K562 (cell line): ENCODE measurements around the gene CD34. TPM values are rescaled to one million over a fixed set of nuclear protein-coding genes. Genes with fewer than 3 reads are reported as not detected.
A peak's percentile ranks its signal among the peaks of the same experiment; 100 is the strongest.

ENCODE experiments used
- BRD9 ChIP-seq: fragments of 450-650 bp; IDR thresholded peaks from 2 replicates; pipeline ENCODE4 v1.6.1; 2018; ENCODE audit warnings: low read depth; ENCODE audit not compliant: partially characterized antibody
- CSDE1 ChIP-seq, 2 experiments: fragments of 450-650 bp; IDR thresholded peaks; 2 replicates each; pipeline ENCODE4 v1.6.1; 2016; ENCODE audit warnings: mild to moderate bottlenecking in 1 of 2
- EP300 ChIP-seq: IDR thresholded peaks from 2 replicates; pipeline ENCODE4 v1.6.1; 2012; ENCODE audit warnings: low read length, improper control_type of control experiment
- ETV5 ChIP-seq: sonication (generic); formaldehyde crosslinking; IDR thresholded peaks from 2 replicates; pipeline ENCODE4 v1.4.0; 2020; ENCODE audit warnings: low read depth, mild to moderate bottlenecking, missing genetic modification reagents
- KLF13 ChIP-seq: fragments of 450-650 bp; IDR thresholded peaks from 2 replicates; pipeline ENCODE4 v1.6.1; 2016; ENCODE audit warnings: missing genetic modification characterization, low read depth, mild to moderate bottlenecking, missing compliant biosample characterization, moderate library complexity, borderline replicate concordance
- KLF16 ChIP-seq: IDR thresholded peaks from 2 replicates; pipeline ENCODE4 v1.6.1; 2016; ENCODE audit warnings: antibody characterized with exemption
- MEF2D ChIP-seq: conservative IDR thresholded peaks from 2 replicates; pipeline ENCODE4 v1.6.1; 2016; ENCODE audit warnings: low read depth, missing genetic modification characterization, missing compliant biosample characterization
- RCOR1 ChIP-seq, 2 experiments: IDR thresholded peaks; 2 replicates each; pipeline ENCODE4 v1.6.1; 2012; ENCODE audit warnings: low read depth in 2 of 2, low read length in 2 of 2, borderline replicate concordance in 1 of 2, improper control_type of control experiment in 1 of 2
- STAT5A ChIP-seq: IDR thresholded peaks from 2 replicates; pipeline ENCODE4 v1.6.1; 2012; ENCODE audit warnings: low read length, inconsistent platforms, borderline replicate concordance
- TEAD4 ChIP-seq, 2 experiments: sonication (generic) in 1 of 2; formaldehyde crosslinking in 1 of 2; IDR thresholded peaks; 2 replicates each; pipeline versions ENCODE4 v1.6.1 to v1.8.0; 2012 to 2022; ENCODE audit warnings: borderline replicate concordance in 1 of 2, inconsistent platforms in 1 of 2, low read length in 1 of 2, mild to moderate bottlenecking in 1 of 2, missing genetic modification reagents in 1 of 2
- TOE1 ChIP-seq, 2 experiments: fragments of 450-650 bp in 1 of 2; sonication (generic) in 1 of 2; formaldehyde crosslinking in 1 of 2; IDR thresholded peaks; 2 replicates each; pipeline versions ENCODE4 v1.7.1 to v1.8.0; 2016 to 2022; ENCODE audit warnings: borderline replicate concordance in 2 of 2, mild to moderate bottlenecking in 2 of 2, antibody characterized with exemption in 1 of 2, inconsistent platforms in 1 of 2, low read depth in 1 of 2, missing genetic modification reagents in 1 of 2, moderate library complexity in 1 of 2
- XRCC4 ChIP-seq: IDR thresholded peaks from one replicate; pipeline ENCODE4 v1.6.1; 2011; ENCODE audit not compliant: insufficient read depth, insufficient read length; ENCODE audit errors: extremely low read depth
- ZC3H11A ChIP-seq: IDR thresholded peaks from 2 replicates; pipeline ENCODE4 v1.6.1; 2012; ENCODE audit warnings: low read depth, low read length, improper control_type of control experiment
- ZC3H8 ChIP-seq: fragments of 450-650 bp; IDR thresholded peaks from 2 replicates; pipeline ENCODE4 v1.6.1; 2017
- ZFP1 ChIP-seq: fragments of 450-650 bp; formaldehyde crosslinking; IDR thresholded peaks from 2 replicates; pipeline ENCODE4 v1.4.0; 2020; ENCODE audit warnings: mild to moderate bottlenecking, mixed read lengths
- ZNF764 ChIP-seq: fragments of 250-450 bp; sonication (Bioruptor Pico); IDR thresholded peaks from 2 replicates; pipeline ENCODE4 v1.4.0; 2020; ENCODE audit warnings: low read depth, mild to moderate bottlenecking, moderate library complexity
- polyA plus RNA-seq, 8 experiments: library from polyadenylated mRNA; depleted of rRNA in 4 of 8; stranded (reverse) in 5 of 8; unstranded in 3 of 8; fragments of >200 nt; fragmentation: Nextera tagmentation in 2 of 8; fragmentation: Illumina TruSeq in 1 of 8; extraction: Ambion mirVana in 2 of 8; extraction: Trizol in 1 of 8; gene quantifications; 2 replicates each; pipeline versions ENCODE4 v1.2.1 to v1.2.3, GENCODE V29; 2011 to 2014; ENCODE audit warnings: inconsistent platforms in 1 of 8, missing spikeins in 1 of 8
- total RNA-seq, 7 experiments: library from RNA; depleted of rRNA in 6 of 7; stranded (reverse); fragments of >200 nt in 6 of 7; fragmentation: Illumina TruSeq in 2 of 7; extraction: Trizol in 2 of 7; gene quantifications; 2 replicates each; pipeline versions ENCODE4 v1.2.1 to v1.2.3, GENCODE V29; 2011 to 2021; ENCODE audit warnings: low replicate concordance in 1 of 7
- TF ChIP-seq, protein P1 (sequence below): fragments of 450-650 bp; formaldehyde crosslinking; IDR thresholded peaks from 2 replicates; pipeline ENCODE4 v1.4.0; 2022; ENCODE audit warnings: missing genetic modification characterization
- TF ChIP-seq, protein P2 (sequence below): fragments of 450-650 bp; formaldehyde crosslinking; IDR thresholded peaks from 2 replicates; pipeline ENCODE4 v1.4.0; 2020; ENCODE audit warnings: mild to moderate bottlenecking, moderate library complexity
- TF ChIP-seq, protein P3 (sequence below): sonication (generic); formaldehyde crosslinking; IDR thresholded peaks from 2 replicates; pipeline ENCODE4 v1.8.0; 2022; ENCODE audit warnings: mild to moderate bottlenecking, low read depth, missing genetic modification reagents
- TF ChIP-seq, protein P4 (sequence below): fragments of 250-450 bp; sonication (Bioruptor Pico); IDR thresholded peaks from 2 replicates; pipeline ENCODE4 v1.5.0; 2021
- TF ChIP-seq, protein P5 (sequence below): fragments of 250-450 bp; sonication (Bioruptor Pico); IDR thresholded peaks from 2 replicates; pipeline ENCODE4 v1.8.0; 2022; ENCODE audit warnings: inconsistent platforms, mild to moderate bottlenecking, moderate library complexity, borderline replicate concordance

CD34 gene
- total and polyA plus RNA-seq, 9 of the 15 experiments (the other 6 are each of a cell fraction or from before 2014, with no cell fraction given), result not detected

DNA sequence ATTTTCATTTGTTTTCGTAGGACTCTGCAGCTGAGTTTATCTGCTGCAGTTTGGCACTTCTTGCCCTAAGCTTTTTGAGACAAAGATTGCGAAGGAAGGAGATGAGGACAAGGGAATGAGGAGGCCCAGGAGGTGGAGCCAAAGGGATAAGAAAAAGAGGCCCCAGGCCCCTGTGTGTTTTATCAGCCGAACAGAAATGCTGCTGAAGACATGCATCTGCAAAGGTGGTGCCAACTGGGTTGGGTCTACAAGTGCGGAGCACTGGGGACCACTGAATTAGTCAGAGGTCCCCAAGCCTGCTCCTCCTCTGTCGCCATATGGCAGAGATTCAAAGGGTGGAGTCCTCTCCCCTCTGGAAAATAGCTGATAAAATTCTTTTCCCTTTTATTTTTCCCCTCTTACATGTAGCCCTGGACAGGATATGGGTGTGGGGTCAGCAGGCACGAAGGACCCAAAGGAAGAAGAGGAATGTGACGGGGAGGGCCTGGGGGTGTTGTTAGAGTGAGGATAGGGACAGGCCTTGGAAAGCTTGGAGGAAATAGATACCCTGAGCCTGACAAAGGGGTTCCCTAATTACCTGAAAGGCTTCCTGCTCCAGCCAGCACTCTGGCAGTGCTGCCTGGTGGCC lies 2.7 kb downstream of the CD34 start (continued):
- TF ChIP-seq XRCC4, result no peak
- no peak for TF ChIP-seq MEF2D (tag)
- TF ChIP-seq, protein P1, sequence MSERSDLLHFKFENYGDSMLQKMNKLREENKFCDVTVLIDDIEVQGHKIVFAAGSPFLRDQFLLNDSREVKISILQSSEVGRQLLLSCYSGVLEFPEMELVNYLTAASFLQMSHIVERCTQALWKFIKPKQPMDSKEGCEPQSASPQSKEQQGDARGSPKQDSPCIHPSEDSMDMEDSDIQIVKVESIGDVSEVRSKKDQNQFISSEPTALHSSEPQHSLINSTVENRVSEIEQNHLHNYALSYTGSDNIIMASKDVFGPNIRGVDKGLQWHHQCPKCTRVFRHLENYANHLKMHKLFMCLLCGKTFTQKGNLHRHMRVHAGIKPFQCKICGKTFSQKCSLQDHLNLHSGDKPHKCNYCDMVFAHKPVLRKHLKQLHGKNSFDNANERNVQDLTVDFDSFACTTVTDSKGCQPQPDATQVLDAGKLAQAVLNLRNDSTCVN, result no peak
- TF ChIP-seq KLF13 (tag), result no peak
- TF ChIP-seq, protein P2, sequence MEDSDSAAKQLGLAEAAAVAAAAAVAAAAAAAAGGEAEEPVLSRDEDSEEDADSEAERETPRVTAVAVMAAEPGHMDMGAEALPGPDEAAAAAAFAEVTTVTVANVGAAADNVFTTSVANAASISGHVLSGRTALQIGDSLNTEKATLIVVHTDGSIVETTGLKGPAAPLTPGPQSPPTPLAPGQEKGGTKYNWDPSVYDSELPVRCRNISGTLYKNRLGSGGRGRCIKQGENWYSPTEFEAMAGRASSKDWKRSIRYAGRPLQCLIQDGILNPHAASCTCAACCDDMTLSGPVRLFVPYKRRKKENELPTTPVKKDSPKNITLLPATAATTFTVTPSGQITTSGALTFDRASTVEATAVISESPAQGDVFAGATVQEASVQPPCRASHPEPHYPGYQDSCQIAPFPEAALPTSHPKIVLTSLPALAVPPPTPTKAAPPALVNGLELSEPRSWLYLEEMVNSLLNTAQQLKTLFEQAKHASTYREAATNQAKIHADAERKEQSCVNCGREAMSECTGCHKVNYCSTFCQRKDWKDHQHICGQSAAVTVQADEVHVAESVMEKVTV (CRISPR knock-in tag), result peak; percentile 50
- TF ChIP-seq, protein P3, sequence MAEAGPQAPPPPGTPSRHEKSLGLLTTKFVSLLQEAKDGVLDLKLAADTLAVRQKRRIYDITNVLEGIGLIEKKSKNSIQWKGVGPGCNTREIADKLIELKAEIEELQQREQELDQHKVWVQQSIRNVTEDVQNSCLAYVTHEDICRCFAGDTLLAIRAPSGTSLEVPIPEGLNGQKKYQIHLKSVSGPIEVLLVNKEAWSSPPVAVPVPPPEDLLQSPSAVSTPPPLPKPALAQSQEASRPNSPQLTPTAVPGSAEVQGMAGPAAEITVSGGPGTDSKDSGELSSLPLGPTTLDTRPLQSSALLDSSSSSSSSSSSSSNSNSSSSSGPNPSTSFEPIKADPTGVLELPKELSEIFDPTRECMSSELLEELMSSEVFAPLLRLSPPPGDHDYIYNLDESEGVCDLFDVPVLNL (CRISPR knock-in tag), result no peak
- 0 out of 2 replicates have a peak, but pooled peaks have one; percentile 12 for TF ChIP-seq TEAD4 (IDR thresholded peaks at IDR 0.05; ENCODE audit: low read length)
- TF ChIP-seq TEAD4 (CRISPR knock-in tag; IDR thresholded peaks at IDR 0.05; ENCODE audit: borderline replicate concordance), result no peak
- 0 out of 4 replicates have a peak, but pooled peaks of 1 of the 2 experiments have one; percentile 14 for TF ChIP-seq RCOR1 (IDR thresholded peaks at IDR 0.05; ENCODE audit: borderline replicate concordance in 1 of 2, low read depth in 2 of 2, low read length in 2 of 2)
- TF ChIP-seq ZC3H8, result no peak
- no peak for TF ChIP-seq ETV5
- TF ChIP-seq ZNF764 (CRISPR knock-in tag), result no peak
- TF ChIP-seq KLF16, result no peak
- TF ChIP-seq, protein P4, sequence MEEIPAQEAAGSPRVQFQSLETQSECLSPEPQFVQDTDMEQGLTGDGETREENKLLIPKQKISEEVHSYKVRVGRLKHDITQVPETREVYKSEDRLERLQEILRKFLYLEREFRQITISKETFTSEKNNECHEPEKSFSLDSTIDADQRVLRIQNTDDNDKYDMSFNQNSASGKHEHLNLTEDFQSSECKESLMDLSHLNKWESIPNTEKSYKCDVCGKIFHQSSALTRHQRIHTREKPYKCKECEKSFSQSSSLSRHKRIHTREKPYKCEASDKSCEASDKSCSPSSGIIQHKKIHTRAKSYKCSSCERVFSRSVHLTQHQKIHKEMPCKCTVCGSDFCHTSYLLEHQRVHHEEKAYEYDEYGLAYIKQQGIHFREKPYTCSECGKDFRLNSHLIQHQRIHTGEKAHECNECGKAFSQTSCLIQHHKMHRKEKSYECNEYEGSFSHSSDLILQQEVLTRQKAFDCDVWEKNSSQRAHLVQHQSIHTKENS (CRISPR knock-in tag), result no peak
- no peak for TF ChIP-seq ZC3H11A
- TF ChIP-seq ZFP1 (CRISPR knock-in tag), result no peak
- TF ChIP-seq, protein P5, sequence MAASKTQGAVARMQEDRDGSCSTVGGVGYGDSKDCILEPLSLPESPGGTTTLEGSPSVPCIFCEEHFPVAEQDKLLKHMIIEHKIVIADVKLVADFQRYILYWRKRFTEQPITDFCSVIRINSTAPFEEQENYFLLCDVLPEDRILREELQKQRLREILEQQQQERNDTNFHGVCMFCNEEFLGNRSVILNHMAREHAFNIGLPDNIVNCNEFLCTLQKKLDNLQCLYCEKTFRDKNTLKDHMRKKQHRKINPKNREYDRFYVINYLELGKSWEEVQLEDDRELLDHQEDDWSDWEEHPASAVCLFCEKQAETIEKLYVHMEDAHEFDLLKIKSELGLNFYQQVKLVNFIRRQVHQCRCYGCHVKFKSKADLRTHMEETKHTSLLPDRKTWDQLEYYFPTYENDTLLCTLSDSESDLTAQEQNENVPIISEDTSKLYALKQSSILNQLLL (CRISPR knock-in tag), result no peak
- no peak for TF ChIP-seq STAT5A
- no peak for TF ChIP-seq CSDE1 (IDR thresholded peaks at IDR 0.05)
- TF ChIP-seq BRD9, result no peak
- TF ChIP-seq EP300, result no peak
- no peak for TF ChIP-seq TOE1 (IDR thresholded peaks at IDR 0.05; ENCODE audit: borderline replicate concordance)
- no peak for TF ChIP-seq TOE1 (CRISPR knock-in tag; IDR thresholded peaks at IDR 0.05; ENCODE audit: borderline replicate concordance, low read depth)
